Keratinocyte (primary cell): ENCODE data around the gene CIB4.

Experiments used
- EZH2 ChIP-seq: IDR thresholded peaks from one replicate; pipeline ENCODE4 v1.6.1; 2012; ENCODE audit warnings: inconsistent platforms, mild to moderate bottlenecking, low read length, moderate library complexity
- TF ChIP-seq, protein P1 (sequence below), 3 experiments: IDR thresholded peaks in 1 of 3; conservative IDR thresholded peaks in 1 of 3; optimal IDR thresholded peaks in 1 of 3; 2 replicates in 2 of 3; 3 replicates in 1 of 3; pipeline versions ENCODE3 to v1.5.1; 2011; ENCODE audit warnings: low read length in 3 of 3, mild to moderate bottlenecking in 3 of 3, moderate library complexity in 2 of 3, control low read depth in 1 of 3, inconsistent platforms in 1 of 3; ENCODE audit not compliant: insufficient read depth in 2 of 3; ENCODE audit errors: extremely low read depth in 1 of 3

GRCh38 chr2:26542194-26542455 is 99.0 kb downstream of the CIB4 start:
- TF ChIP-seq, protein P1, sequence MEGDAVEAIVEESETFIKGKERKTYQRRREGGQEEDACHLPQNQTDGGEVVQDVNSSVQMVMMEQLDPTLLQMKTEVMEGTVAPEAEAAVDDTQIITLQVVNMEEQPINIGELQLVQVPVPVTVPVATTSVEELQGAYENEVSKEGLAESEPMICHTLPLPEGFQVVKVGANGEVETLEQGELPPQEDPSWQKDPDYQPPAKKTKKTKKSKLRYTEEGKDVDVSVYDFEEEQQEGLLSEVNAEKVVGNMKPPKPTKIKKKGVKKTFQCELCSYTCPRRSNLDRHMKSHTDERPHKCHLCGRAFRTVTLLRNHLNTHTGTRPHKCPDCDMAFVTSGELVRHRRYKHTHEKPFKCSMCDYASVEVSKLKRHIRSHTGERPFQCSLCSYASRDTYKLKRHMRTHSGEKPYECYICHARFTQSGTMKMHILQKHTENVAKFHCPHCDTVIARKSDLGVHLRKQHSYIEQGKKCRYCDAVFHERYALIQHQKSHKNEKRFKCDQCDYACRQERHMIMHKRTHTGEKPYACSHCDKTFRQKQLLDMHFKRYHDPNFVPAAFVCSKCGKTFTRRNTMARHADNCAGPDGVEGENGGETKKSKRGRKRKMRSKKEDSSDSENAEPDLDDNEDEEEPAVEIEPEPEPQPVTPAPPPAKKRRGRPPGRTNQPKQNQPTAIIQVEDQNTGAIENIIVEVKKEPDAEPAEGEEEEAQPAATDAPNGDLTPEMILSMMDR (optimal IDR thresholded peaks at IDR 0.05 in 1 of 3, IDR thresholded peaks at IDR 0.05 in 1 of 3, conservative IDR thresholded peaks at IDR 0.05 in 1 of 3; ENCODE audit: extremely low read depth in 1 of 3, insufficient read depth in 2 of 3, low read length in 3 of 3) = no peak
- no peak for TF ChIP-seq EZH2
